Frontal cortex (tissue), 4 donors: ENCODE data around the gene CCS. TPM values are rescaled to one million over a fixed set of nuclear protein-coding genes. Genes with fewer than 3 reads are reported as not detected.
"Not testable (repeated sequence)": the region's sequence is repeated elsewhere in the genome, so short reads cannot be mapped to it uniquely, and the experiment has no call there.

Experiments used
- DNase-seq, 2 donors: peaks; one replicate each; pipeline ENCODE4 v3.0.0; 2012; ENCODE audit warnings: low spot score in 2 of 2
- FAIRE-seq: peaks from 2 replicates; lab custom pipeline; 2012; peaks lifted over from hg19 to GRCh38; lab: Jason Lieb, UNC
- total RNA-seq: library from RNA; depleted of rRNA; stranded (reverse); fragments of >200 nt; gene quantifications from one replicate; pipeline ENCODE4 v1.2.3, GENCODE V29; 2014
- donor health status: control.
- donor health status: control.
- donor health status: control.

CCS gene
- total RNA-seq, 1 donor from 2014 or later, result 19.2 TPM

- FAIRE-seq, result no peak
- DNase-seq, result no peak
These were observed 6.8 kb upstream of the CCS start for GRCh38 chr11:66586136-66586535.

DNA sequence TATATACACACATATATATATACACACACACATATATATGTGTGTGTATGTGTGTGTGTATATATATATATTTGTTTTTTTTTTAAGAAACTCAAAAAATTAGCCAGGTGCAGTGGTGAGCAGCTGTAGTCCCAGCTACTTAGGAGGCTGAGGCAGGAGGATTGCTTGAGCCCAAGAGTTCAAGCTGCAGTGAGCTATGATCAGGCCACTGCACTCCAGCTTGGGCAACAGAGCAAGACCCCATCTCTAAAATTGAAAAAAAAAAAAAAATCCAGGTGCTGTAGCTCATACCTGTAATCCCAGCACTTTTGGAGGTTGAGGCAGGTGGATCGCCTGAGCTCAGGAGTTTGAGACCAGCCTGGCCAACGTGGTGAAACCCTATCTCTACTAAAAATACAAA lies 3.7 kb upstream of the CCS start:
- not testable (repeated sequence) for FAIRE-seq, DNase-seq

DNA sequence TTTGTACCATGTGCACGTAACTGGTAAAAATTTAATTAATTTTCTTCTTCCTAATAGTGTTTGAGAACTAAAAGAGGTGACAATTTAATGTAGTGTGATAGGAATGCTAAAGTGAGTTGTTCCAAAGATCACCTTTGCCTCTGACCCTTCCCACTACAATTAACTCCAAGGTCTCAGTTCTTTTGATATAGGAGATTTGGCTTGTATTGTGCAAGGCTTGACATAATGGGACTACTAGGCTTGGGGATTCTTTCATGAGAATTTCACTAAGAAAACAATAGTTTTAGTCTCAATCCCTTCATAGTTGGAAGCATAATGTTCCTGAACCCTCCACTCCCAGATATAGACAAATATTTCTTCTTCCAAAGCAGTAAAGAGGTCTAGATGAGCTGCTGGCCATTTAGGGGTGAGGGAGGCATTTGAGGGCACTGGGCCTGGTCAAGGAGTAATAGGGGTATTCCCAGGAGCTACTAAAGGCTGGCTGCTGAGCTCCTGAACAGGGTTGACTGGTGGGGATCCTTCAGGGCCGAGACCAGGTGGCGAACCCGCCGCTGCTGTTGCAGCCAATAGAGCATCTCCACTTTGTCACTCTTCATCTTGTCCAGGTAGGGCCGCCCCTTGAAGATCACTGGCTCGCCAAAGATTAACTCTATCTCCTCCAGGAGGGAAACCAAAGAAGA lies 2.8 kb upstream of the CCS start:
- DNase-seq, result no peak
- no peak for FAIRE-seq

DNA sequence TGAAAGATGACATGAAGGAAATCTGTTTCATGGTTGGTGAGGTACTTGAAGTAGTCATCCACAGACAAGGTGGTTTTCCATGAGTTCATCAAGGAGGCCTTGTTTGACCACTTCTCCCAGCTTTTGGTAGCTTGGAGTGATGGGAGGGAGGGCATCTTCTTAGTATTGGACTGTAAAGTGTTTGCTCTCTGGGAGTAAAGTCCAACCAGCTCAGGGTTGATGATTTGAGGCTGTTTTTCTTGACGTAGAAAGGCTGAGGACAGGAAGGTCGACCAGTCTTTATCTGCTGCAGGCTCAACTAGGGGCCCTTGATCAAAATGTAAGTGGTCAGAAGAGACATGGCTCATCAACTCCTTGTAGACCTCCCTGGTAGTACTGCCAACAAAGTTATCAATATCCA lies 1.8 kb upstream of the CCS start:
- FAIRE-seq (no peak), DNase-seq (no peak)

- DNase-seq (no peak), FAIRE-seq (no peak)
These were observed 284 bp downstream of the CCS start for GRCh38 chr11:66593303-66593635.

GRCh38 chr11:66593650-66594049 lies 665 bp downstream of the CCS start:
- DNase-seq, result no peak
- FAIRE-seq, result no peak

GRCh38 chr11:66595245-66595904 lies 2.4 kb downstream of the CCS start:
- DNase-seq, result no peak
- no peak for FAIRE-seq

GRCh38 chr11:66598993-66599392 lies 6.0 kb downstream of the CCS start:
- FAIRE-seq, result no peak
- no peak for DNase-seq

DNA sequence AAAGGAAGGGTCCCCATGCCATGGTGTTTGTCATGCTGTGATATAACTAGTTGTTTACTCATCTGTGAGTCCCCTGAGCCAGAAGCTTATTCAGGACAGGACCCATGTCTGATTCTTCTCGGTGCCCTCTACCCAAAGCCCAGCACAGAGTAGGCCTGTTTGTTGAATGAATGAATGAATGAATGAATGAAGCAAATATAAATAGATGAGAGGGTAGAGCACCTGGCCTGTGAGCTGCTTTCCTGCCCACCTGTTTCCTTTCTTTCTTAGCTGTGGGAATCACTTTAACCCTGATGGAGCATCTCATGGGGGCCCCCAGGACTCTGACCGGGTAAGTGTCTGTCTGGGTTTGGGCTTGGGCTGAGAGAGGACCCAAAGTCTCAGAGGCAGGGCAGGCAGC lies 7.2 kb downstream of the CCS start:
- FAIRE-seq (no peak), DNase-seq (no peak)

- FAIRE-seq, result no peak
These were observed 7.7 kb downstream of the CCS start for GRCh38 chr11:66600631-66601233.

GRCh38 chr11:66603072-66603471 lies 10.1 kb downstream of the CCS start:
- no peak for DNase-seq
- no peak for FAIRE-seq

More at GRCh38 chr11:66600631-66601233, 7.7 kb downstream of the CCS start:
- no peak for DNase-seq

DNA sequence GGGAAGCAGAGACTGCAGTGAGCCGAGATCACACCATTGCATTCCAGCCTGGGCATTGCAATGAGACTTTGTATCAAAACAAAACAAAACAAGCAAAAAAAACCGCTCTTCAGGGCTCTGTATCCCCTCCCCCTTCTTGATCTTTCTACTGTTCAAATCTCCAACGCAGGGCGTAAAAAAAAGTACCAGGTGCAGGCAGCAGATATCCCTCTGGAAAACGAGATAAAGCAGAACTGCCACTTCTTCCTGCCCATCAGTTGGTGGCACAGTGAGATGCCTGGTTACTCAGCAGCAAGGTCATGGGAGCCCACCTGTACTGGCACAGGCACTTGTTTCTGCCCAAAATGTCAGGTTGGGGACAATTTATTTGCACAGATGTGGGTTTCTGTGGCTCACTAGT lies 11.2 kb downstream of the CCS start:
- FAIRE-seq (no peak), DNase-seq (no peak)

- FAIRE-seq, DNase-seq: not testable (repeated sequence)
These were observed 13.6 kb downstream of the CCS start for GRCh38 chr11:66606608-66607007.

DNA sequence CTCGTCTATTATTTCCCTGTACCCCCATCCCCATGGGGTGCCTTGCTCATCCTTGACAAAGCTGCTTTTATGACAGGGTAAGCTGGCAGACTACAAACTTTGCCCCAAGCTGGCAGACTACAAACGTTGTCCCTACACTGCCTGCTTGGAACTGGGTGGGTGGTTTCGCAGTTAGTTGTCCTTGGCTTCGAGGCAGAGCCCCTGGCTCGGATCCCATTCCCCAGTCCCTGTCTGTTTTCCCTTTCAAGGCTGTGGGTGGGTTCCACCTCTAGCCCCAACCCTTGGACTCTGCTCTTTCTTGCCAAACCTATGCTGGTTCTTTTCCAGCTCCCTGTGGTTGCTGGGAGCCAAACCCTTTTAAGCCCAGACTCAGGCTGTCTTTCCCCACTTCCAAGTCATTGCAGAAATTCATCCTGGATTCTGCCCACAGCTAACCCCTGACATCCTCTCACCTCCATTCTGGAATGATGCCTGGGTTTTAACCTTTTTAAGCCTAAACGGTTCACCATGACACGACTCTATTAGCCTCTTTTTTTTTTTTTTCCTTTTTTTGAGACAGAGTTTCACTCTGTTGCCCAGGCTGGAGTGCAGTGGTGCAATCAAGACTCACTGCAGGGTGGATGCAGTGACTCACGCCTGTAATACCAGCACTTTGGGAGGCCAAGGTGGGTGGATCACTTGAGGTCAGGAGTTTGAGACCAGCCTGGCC lies 14.3 kb downstream of the CCS start:
- no peak for FAIRE-seq
- DNase-seq, result peak in 1 of 2 donors; percentile 50

DNA sequence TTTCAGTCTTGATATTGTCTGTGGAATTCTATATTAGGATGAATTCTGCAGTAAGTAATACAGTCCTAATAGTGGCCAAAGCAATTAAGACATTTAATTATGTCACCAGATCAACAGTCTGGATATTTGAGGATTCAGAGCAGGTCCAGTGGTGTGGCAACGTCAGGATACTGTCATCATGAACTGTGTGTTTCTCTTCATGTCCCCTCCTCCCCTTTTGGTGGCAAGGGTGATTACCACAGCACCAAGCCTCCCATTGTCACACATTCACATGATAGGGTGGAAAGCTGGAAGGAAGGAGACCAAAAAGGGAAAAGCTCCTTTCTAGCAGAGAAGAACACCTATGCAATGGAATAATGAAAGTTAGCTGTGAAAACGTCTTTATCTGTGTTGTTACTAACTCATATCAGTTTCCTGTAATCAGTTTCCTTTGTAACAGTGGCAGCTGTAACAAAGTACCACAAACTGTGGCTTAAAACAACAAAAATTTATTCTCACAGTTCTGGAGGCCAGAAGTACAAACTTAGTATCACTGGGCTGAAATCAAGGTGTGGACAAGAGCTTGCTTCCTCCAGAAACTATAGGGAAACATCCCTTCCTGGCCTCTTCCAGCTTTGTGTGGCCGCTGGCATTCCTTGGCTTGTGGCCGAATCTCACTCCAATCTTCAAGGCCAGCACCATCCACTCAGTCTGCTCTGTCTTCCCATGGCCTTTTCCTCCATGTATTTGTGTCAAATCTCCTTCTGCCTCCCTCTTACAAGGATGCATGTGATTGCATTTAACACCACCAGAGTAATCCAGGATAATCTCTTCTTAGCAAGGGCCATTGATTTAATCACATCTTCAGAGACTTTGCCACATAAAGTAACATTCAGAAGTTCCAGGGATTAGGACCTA lies 17.0 kb downstream of the CCS start:
- FAIRE-seq, result no peak

DNA sequence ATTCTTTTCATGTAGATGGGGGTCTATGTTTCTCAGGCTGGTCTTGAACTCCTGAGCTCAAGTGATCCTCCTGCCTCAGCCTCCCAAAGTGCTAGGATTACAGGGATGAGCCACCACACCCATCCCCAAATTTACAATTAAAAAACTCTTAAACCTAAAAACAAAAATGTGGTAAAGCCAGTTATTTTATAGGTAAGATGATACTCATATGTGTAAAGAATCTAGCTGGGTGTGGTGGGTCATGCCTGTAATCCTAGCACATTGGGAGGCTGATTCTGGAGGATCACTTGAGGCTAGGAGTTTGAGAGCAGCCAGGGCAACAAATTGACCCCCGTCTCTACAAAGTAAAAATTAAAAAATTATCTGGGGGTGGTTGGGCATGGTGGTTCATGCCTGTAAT lies 19.5 kb downstream of the CCS start:
- FAIRE-seq (no peak), DNase-seq (no peak)

More for the DNA sequence above, 17.0 kb downstream of the CCS start:
- no peak for DNase-seq

DNA sequence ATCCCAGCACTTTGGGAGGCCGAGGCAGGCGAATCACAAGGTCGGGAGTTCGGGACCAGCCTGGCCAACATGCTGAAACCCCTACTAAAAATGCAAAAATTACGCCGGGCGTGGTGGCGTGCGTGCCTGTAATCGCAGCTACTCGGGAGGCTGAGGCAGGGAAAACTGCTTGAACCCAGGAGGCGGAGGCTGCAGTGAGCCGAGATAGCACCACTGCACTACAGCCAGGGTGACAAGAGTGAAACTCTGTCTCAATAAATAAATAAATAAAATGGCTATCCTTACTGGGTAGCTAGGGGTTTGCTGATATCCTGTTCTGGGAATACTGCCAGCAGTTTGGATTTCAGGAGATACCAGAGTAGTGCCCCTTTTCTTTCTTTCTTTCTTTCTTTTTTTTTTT lies 21.1 kb downstream of the CCS start:
- FAIRE-seq (no peak), DNase-seq (no peak)

GRCh38 chr11:66616379-66617154 lies 23.6 kb downstream of the CCS start, which contains the start of gene RBM14:
TSS of gene RBM14 (plus strand) at chr11:66616630. CDS start at chr11:66616721, 91 bp downstream.
- no peak for FAIRE-seq
- peak; percentile 97 to 98 for DNase-seq
